ENCODE results near the gene MYL5. TPM values are rescaled to one million over a fixed set of nuclear protein-coding genes. Genes with fewer than 3 reads are reported as not detected.

The MYL5 gene
- 10 to 100 TPM; 11.6 to 19.3 TPM for total RNA-seq

- no peaks in the 10 kb centered on the region for H3K9me3 Mint-ChIP-seq (ENCODE audit: insufficient read depth)
- ChIA-PET CTCF (interaction anchor here (0.6 to 2.6 kb wide), 9 partner anchors 9 to 430 kb away, joined by 3 to 11 read pairs (median 4); no protein-coding TSS in a partner anchor), POLR2A (interaction anchor here (0.6 to 2.1 kb wide), 11 partner anchors 8 to 337 kb away, joined by 3 to 17 read pairs (median 5); partner anchors contain the start of genes GAK, PCGF3, TMEM175 and ZNF141)
- DNase-seq (peak; percentile 98), ATAC-seq (peak; percentile 96)
- H3K4me1 Mint-ChIP-seq (ENCODE audit: low read depth), result peaks cover 18% of the 10 kb centered on the region
- H3K4me3 Mint-ChIP-seq, result peak within 1 kb of the TSS; percentile 86
- peak within 1 kb of the TSS; percentile 90 for H3K27ac Mint-ChIP-seq
- peaks cover 31% of the 10 kb centered on the region for H3K36me3 Mint-ChIP-seq (ENCODE audit: low read depth)
- no peaks in the 10 kb centered on the region for H3K27me3 Mint-ChIP-seq (ENCODE audit: low read depth)
Measured at GRCh38 chr4:674172-675035, at the start of gene MYL5, which contains the start of gene ATP5ME. TSS of gene MYL5 (plus strand) at chr4:674542. CDS start at chr4:678027, 3,485 bp downstream. TSS of gene ATP5ME (minus strand) at chr4:674276. CDS start at chr4:674247, 29 bp downstream.

DNA sequence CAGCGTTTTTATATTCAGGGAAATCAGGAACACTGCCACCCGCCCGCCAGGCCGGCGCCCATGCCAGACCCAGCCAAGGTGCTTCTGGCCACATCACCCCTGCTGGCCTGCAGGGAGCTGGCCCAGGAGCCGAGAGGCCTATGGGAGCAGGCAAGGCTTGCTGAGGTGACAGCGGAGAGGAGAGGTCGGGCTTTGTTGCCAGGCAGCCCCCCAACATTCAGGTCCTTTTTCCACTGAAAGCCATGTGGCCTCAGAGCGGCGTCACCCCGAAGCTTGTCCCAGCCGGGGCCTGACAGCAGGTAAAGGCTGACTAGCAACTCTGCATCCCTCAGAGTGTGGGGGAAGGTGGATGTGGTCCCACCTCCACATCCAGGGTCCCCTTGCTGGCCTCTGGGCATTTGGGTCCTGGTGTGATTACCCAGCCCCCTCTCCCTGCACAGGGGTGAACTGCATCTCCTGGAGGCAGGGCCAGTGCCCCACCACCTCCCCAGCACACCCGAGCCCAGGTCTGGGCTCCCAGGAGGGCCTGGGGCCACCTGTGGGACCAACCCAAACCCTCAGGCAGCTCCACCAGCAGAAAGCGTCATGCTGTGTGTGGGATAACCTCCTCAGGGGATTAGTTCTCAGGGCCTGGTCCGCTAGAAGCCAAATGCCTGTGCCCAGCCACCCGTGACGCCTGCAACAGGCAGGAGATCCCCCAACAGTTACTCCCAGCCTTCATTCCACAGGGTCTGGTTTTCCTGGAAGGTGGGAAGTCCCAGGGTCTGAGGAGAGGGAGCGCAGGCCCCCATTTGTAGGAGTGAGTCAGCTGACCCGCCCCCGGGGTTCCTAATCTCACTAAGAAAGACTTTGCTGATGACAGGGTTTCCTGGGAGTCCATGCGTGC is 49.4 kb upstream of the MYL5 start, which contains the start of gene PDE6B:
Gene PDE6B (plus strand): TSS at position 869 of the 886 bp plus-strand sequence. CDS start 54 bp downstream, outside the sequence.
- CTCF ChIA-PET, result no interaction called here
- DNase-seq (no peak), ATAC-seq (no peak)
- H3K4me1 Mint-ChIP-seq (ENCODE audit: low read depth), result no peaks in the 10 kb centered on the region
- no peak within 1 kb of the TSS for H3K27ac Mint-ChIP-seq
- H3K36me3 Mint-ChIP-seq (ENCODE audit: low read depth), result no peaks in the 10 kb centered on the region
- POLR2A ChIA-PET, result no interaction called here
- no peak within 1 kb of the TSS for H3K4me3 Mint-ChIP-seq
- H3K9me3 Mint-ChIP-seq (ENCODE audit: insufficient read depth), result no peaks in the 10 kb centered on the region
- H3K27me3 Mint-ChIP-seq (ENCODE audit: low read depth), result no peaks in the 10 kb centered on the region

DNA sequence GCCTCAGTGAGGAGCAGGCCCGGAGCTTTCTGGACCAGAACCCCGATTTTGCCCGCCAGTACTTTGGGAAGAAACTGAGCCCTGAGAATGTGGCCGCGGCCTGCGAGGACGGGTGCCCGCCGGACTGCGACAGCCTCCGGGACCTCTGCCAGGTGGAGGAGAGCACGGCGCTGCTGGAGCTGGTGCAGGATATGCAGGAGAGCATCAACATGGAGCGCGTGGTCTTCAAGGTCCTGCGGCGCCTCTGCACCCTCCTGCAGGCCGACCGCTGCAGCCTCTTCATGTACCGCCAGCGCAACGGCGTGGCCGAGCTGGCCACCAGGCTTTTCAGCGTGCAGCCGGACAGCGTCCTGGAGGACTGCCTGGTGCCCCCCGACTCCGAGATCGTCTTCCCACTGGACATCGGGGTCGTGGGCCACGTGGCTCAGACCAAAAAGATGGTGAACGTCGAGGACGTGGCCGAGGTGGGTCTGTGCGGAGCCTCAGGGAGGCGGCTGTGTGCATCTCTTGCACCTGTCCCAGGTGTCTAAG is 48.6 kb upstream of the MYL5 start:
- H3K36me3 Mint-ChIP-seq (ENCODE audit: low read depth), result no peaks in the 10 kb centered on the region
- H3K4me3 Mint-ChIP-seq, result no peak overlapping the region
- no peak for ATAC-seq
- ChIA-PET POLR2A (no interaction called here), CTCF (no interaction called here)
- DNase-seq, result no peak
- no peaks in the 10 kb centered on the region for H3K27me3 Mint-ChIP-seq (ENCODE audit: low read depth)
- no peaks in the 10 kb centered on the region for H3K4me1 Mint-ChIP-seq (ENCODE audit: low read depth)
- H3K27ac Mint-ChIP-seq, result no peak overlapping the region
- H3K9me3 Mint-ChIP-seq (ENCODE audit: insufficient read depth), result no peaks in the 10 kb centered on the region

GRCh38 chr4:626201-627091 is 47.9 kb upstream of the MYL5 start:
- DNase-seq (no peak), ATAC-seq (no peak)
- no peaks in the 10 kb centered on the region for H3K27me3 Mint-ChIP-seq (ENCODE audit: low read depth)
- H3K27ac Mint-ChIP-seq, result no peak overlapping the region
- no peaks in the 10 kb centered on the region for H3K4me1 Mint-ChIP-seq (ENCODE audit: low read depth)
- POLR2A ChIA-PET, result no interaction called here
- CTCF ChIA-PET, result no interaction called here
- H3K9me3 Mint-ChIP-seq (ENCODE audit: insufficient read depth), result no peaks in the 10 kb centered on the region
- no peak overlapping the region for H3K4me3 Mint-ChIP-seq
- no peaks in the 10 kb centered on the region for H3K36me3 Mint-ChIP-seq (ENCODE audit: low read depth)

DNA sequence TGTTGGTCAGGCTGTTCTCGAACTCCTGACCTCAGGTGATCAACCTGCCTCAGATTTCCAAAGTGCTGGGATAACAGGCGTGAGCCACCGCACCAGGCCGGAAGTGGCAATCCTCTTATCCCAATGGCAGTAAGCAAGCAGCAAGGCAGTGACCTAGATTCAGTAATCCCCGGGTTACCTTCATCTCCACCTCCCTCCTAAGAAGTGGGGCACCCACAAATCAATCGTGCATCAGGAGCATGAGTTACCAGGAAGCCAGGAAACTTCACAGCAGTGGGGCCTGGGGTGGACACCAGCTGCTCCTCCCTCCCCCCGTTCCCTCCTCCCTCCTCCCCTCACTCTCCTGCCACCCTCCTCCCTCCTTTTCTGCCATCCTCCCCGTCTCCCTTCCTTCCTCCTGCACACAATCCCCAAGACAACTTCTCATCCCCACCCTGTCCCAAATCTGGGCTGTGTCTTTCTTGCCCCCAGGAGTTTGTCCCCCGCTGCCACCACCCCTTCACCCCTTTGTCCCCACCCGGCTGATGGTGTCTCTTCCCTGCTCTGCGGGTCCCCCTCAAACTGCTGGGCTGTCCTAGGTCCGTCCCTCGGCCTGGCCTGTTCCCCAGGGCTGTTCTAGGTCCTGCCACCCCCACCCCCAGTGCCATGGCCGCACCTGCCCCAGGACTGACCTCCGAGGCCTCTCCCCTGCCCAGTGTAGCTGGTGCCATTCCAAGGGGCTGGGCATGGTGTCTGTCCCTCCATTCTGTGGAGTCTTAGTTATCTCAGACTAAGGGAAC is 46.8 kb upstream of the MYL5 start:
- H3K4me3 Mint-ChIP-seq, result no peak overlapping the region
- no peaks in the 10 kb centered on the region for H3K9me3 Mint-ChIP-seq (ENCODE audit: insufficient read depth)
- H3K27me3 Mint-ChIP-seq (ENCODE audit: low read depth), result no peaks in the 10 kb centered on the region
- ChIA-PET POLR2A (no interaction called here), CTCF (no interaction called here)
- DNase-seq, result no peak
- no peak for ATAC-seq
- no peaks in the 10 kb centered on the region for H3K36me3 Mint-ChIP-seq (ENCODE audit: low read depth)
- H3K27ac Mint-ChIP-seq, result no peak overlapping the region
- H3K4me1 Mint-ChIP-seq (ENCODE audit: low read depth), result no peaks in the 10 kb centered on the region

- ChIA-PET CTCF (no interaction called here), POLR2A (no interaction called here)
- Mint-ChIP-seq H3K36me3 (ENCODE audit: low read depth) (no peaks in the 10 kb centered on the region), H3K4me1 (ENCODE audit: low read depth) (no peaks in the 10 kb centered on the region), H3K4me3 (no peak overlapping the region), H3K27me3 (ENCODE audit: low read depth) (no peaks in the 10 kb centered on the region), H3K27ac (no peak overlapping the region), H3K9me3 (ENCODE audit: insufficient read depth) (no peaks in the 10 kb centered on the region)
- DNase-seq, result no peak
- no peak for ATAC-seq
Measured at GRCh38 chr4:628311-628741, 46.0 kb upstream of the MYL5 start.

DNA sequence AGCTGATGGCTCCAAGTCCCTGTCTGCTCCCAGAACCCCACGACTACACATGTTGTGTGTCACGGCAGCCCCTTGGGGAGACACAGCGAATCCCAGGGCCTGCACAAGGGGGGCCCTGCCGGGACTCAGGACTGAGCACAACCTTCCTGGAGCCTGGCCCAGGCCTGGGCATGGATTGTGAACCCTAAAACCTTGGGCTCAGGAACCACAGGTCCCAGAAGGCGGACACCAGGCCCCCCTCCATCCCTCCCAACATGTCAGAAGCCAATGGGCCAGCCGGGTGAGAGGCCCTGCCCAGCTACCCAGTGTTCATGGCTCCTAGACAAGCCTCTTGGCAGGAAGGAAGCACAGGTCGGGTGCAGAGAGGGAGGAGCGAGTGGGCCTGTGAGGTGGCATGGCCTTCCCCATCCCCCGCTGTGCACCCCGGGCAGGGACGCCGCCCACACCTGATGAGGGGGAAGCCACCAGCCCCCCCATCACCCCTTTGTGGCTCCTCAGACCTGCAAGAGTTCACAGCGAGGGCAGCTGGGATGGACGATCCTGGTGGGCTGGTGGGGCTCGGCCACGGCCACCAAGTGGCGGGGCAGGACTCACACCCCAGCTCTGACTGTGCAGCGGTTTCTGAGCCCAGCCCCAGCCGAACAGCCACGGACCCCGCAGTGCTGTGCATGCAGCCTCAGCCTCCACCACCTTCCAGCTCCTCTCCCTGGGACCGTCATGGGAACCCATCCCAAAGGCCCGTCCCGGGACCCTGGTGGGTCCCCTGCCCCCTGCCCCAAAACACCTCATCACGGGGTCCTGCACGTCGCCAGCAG is 45.3 kb upstream of the MYL5 start:
- no peak for ATAC-seq
- H3K4me1 Mint-ChIP-seq (ENCODE audit: low read depth), result no peaks in the 10 kb centered on the region
- no peaks in the 10 kb centered on the region for H3K9me3 Mint-ChIP-seq (ENCODE audit: insufficient read depth)
- CTCF ChIA-PET, result no interaction called here
- no peak overlapping the region for H3K4me3 Mint-ChIP-seq
- no peaks in the 10 kb centered on the region for H3K36me3 Mint-ChIP-seq (ENCODE audit: low read depth)
- DNase-seq, result no peak
- H3K27me3 Mint-ChIP-seq (ENCODE audit: low read depth), result no peaks in the 10 kb centered on the region
- H3K27ac Mint-ChIP-seq, result no peak overlapping the region
- POLR2A ChIA-PET, result no interaction called here

- H3K27me3 Mint-ChIP-seq (ENCODE audit: low read depth), result no peaks in the 10 kb centered on the region
- CTCF ChIA-PET, result no interaction called here
Measured at GRCh38 chr4:629636-629914, 44.8 kb upstream of the MYL5 start.

GRCh38 chr4:629915-630641 is 44.3 kb upstream of the MYL5 start:
- Mint-ChIP-seq H3K27me3 (ENCODE audit: low read depth) (no peaks in the 10 kb centered on the region), H3K9me3 (ENCODE audit: insufficient read depth) (no peaks in the 10 kb centered on the region), H3K4me3 (no peak overlapping the region), H3K4me1 (ENCODE audit: low read depth) (no peaks in the 10 kb centered on the region), H3K36me3 (ENCODE audit: low read depth) (no peaks in the 10 kb centered on the region), H3K27ac (no peak overlapping the region)
- CTCF ChIA-PET, result no interaction called here
- POLR2A ChIA-PET, result no interaction called here
- no peak for DNase-seq
- ATAC-seq, result no peak

More at GRCh38 chr4:629636-629914, 44.8 kb upstream of the MYL5 start:
- DNase-seq, result no peak
- Mint-ChIP-seq H3K4me3 (no peak overlapping the region), H3K4me1 (ENCODE audit: low read depth) (no peaks in the 10 kb centered on the region), H3K9me3 (ENCODE audit: insufficient read depth) (no peaks in the 10 kb centered on the region), H3K27ac (no peak overlapping the region), H3K36me3 (ENCODE audit: low read depth) (no peaks in the 10 kb centered on the region)
- ATAC-seq, result no peak
- POLR2A ChIA-PET, result no interaction called here

DNA sequence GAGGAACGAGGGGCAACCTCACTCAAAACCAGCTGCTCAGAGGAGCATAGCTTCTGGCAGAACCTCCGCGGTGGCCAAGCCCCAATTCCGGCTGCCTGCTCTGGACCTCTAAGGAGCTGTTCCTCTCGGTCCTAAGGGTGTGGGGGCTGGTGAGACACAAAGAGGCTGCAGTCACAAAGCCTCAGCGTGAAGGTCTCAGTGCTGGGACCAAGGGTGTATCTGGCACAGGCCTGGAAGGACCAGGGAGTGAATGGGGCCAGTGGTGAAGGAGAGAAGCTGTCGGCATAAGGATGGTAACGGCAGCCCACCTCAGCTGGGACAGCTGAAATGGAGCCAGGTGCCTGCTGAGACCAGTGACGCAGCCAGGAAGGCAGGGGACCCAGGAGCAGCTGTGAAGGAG is 43.7 kb upstream of the MYL5 start:
- CTCF ChIA-PET, result no interaction called here
- DNase-seq, result no peak
- no peaks in the 10 kb centered on the region for H3K9me3 Mint-ChIP-seq (ENCODE audit: insufficient read depth)

More for the DNA sequence above, 43.7 kb upstream of the MYL5 start:
- POLR2A ChIA-PET, result no interaction called here
- Mint-ChIP-seq H3K36me3 (ENCODE audit: low read depth) (no peaks in the 10 kb centered on the region), H3K27ac (no peak overlapping the region), H3K4me1 (ENCODE audit: low read depth) (no peaks in the 10 kb centered on the region), H3K4me3 (no peak overlapping the region), H3K27me3 (ENCODE audit: low read depth) (no peaks in the 10 kb centered on the region)
- ATAC-seq, result no peak

All from activated CD8-positive, alpha-beta T cell treated with anti-CD3 and anti-CD28 coated beads, Interleukin-2, amount 10 ng/mL, durations not matched to agents 7 days and 5 days (primary cell).